GM21825 (cell line): ENCODE measurements around the gene NLRP12.
A peak's percentile ranks its signal among the peaks of the same experiment; 100 is the strongest.
"Not testable (repeated sequence)": the region's sequence is repeated elsewhere in the genome, so short reads cannot be mapped to it uniquely, and the experiment has no call there.

Source experiments
- ATAC-seq: cut with Tn5 transposase; IDR thresholded peaks from one replicate; pipeline ENCODE4 v1.9.1; 2021; ENCODE audit warnings: mild to moderate bottlenecking, moderate library complexity; ENCODE audit not compliant: unreplicated experiment

Gene NLRP12

DNA sequence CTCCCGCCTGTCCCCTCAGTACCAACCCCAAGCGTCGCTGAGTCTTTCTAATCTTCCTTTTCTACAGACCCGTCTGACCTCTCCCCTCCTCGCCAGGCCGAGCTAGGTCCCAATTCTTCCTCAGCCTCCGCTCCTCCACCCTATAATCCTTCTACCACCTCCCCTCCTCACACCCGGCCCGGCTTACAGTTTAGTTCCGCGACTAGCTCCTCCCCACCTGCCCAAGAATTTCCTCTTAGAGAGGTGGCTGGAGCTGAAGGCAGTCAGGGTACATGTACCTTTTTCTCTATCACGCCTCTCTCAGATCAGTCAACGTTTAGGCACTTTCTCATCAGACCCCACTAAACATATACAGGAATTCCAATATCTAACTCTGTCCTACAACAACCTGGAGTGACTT, 8.7 kb upstream of the NLRP12 start:
- not testable (repeated sequence) for ATAC-seq

DNA sequence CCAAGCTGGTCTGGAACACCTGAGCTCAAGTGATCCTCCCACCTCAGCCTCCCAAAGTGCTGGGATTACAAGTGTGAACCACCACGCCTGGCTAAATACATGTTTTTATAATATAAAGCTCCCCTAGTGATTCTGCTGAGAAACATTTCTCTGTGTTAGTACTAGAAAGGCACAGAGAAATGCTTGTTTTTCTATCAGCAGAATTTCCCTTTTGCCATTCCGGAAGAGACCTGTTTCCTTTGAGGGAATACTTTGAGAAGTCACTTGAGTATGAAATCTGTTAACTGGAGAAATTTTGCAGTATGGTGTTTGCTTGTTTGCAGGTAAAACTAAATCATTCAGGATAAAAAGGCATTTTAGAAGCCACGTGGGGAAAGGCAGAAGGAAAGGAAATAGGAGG, 4.4 kb upstream of the NLRP12 start:
- no peak for ATAC-seq

DNA sequence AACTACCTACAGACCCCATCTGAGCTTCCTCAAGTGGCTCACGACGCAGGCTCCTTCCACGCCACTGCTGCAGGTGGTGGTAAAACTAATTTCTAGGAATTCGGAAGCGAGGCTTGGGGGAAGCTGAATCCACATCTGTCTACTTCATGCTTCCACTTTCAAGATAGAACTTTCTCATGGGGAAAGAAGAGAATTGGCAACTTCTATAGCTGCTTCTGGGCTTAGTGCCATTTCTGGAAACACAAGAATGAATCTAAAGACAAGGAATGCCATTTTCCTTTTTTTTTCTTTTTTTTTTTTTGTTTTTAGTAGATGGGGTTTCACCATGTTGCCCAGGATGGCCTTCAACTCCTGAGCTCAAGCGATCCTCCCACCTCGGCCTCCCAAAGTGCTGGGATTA, 2.8 kb upstream of the NLRP12 start:
- no peak for ATAC-seq

DNA sequence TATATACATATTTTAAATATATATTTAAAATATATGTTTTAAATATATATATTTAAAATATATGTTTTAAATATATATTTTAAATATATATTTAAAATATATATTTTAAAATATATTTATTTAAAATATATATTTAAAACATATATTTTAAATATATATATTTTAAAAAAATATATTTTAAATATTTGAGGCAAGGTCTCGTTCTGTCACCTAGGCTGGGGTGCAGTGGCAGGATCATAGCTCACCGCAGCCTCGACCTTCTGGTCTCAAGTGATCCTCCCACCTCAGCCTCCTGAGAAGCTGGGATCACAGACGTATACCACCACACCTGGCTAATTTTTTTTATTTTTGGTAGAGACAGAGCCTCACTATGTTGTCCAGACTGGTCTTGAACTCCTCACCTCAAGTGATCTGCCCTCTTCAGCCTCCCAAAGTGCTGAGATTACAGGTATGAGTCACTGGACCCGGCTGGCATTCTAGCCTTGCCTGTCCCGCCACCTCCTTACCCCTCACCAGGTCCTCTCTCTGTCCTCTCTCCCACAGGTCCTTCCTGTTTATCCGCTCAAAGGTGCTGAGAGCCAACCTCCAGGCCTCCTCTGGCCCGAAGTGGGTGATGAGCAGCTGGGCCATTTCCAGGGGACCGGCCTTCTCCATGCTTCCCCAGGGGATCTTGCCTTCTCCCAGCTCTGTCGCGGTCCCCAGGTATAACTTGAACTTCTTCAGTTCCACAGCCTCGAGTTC, 564 bp downstream of the NLRP12 start:
- ATAC-seq, result no peak

DNA sequence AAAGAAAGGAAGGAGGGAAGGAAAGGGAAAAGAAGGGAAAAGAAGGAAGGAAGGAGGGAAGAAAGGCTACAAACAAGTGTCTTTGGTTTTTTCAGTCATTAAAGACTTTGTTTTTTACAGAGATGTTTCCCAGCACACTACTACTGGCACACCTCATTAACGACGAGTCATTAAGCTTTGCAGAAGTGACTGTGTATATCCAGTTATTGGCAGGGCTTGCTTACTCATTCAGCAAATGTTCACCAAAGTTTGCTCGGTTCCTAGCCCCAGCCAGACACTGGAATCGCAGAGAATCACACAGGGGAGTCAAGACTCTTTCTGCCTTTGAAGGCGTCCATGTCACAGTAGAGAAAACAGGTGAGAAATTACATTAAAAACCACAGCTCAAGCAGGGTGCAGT, 4.3 kb downstream of the NLRP12 start:
- no peak for ATAC-seq

DNA sequence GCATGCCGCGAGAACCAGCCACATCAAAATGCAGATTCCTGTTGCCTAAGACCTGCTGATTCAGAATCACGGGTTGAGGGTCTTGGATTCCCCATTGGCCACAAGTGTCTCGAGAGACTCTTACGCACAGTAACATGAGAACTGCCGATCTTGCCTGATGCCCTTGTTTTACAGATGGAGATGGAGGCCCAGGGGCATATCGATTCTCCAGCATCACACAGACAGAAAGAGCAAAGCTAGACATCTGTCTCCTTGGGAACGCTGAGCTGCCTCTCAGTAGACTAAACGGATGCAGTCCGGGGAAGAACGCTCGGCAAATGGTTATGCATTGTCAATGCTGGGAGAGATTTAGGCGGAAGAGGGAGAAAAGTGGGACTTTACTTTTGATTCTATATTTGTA, 5.4 kb downstream of the NLRP12 start:
- no peak for ATAC-seq

DNA sequence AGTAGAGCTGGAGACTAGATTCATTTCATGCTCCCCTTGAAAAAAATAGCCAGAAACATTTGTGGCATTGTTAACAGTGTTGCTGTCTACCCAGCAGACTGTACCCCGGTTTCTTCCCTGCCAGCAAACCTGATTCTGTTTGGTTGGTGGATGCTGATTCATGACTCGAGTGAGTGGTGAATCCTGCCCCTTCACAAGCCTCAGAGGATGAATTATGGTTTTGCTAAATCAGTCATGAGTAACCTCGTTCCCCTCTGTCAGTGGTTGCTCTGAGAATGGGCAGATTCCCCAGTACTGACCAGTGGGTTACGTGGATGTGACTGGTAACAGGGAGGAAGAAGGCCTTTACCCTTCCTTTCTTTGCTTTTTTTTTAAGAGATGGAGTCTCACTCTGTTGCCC, 10.1 kb downstream of the NLRP12 start:
- ATAC-seq, result no peak

DNA sequence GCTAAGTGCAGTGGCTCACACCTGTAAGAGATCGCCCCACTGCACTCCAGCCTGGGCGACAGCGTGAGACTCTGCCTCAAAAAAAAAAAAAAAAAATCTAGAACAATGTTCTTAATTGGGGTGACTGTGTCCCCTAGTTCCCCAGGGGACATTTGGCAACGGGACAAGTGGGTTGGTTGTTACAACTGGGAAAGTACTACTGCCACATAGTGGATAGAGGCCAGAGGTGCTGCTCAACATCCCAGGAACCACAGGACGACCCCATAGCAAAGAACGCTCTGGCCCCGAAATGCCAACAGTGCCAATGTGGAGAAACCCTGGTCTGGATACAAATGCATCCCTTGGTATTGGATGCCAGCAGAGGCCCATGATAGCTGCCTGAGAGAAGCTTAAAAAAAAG, 11.8 kb downstream of the NLRP12 start:
- ATAC-seq, result no peak

DNA sequence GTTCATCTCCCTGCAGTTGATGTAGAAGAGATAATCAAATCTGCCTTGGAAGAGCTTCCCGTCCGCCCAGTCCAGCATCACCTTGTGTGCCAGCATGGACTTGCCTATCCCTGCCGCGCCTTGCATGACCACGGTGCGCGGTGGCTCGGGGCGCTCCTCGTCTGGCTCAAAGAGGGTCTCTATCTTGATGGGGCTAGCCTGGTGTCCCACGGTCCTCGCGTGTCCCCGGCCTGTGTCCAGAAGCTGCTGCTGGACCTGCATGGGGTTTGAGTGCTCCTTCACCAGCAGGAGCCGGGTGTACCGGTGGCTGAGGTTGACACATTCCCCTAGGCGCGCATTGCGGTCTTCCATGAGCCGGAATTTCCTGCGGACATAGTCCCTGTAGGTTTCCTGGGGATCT, 13.2 kb downstream of the NLRP12 start:
- ATAC-seq, result no peak

DNA sequence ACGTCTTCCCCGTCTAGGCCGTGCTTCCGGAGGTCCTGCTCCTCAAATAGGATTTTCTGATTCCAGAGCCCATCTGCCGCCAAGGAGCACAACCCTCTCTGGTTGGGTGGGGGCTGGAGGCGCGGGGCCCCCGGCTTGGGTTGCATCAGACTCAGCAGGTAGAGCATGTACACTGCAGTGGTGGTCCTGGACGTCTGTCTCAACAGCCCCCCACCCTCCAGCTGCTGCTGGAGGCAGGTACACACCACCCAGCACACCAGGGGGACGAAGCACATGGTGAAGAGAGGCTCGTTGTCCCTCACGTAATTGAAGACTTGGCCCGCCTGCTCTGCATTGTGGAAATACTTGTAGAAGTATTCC, 13.9 kb downstream of the NLRP12 start:
- ATAC-seq, result no peak

DNA sequence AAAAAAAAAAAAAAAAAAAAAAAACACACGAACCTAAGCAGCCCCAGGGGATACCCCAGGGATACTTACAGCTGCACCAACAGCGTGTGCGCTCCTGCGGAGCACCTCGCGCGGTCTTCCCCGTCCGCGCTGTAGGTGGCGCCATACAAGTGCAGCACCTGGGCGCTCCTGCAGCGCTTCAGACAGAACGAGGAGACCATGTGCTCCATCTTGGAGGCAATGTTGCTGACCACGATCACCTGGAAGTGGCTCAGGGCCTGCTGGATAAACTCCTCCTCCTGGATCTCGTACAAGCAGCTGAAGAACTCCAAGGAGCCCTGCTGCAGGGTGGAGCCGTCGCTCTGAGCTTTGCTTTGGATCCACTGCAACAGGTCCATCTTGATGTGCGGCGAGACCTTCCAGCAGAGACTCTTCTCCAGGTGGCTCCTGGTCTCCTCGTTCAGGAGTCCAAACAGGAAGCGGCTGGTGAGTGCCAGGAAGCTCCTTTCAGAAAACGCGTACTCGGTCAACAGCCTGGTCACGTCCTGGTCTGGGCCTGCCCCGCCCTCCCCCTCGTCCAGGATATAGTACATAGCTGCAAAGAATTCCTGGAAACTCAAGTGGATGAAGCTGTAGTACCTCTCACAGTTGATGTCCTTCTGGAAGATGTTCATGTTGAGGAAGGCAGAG, 14.5 kb downstream of the NLRP12 start:
- no peak for ATAC-seq

DNA sequence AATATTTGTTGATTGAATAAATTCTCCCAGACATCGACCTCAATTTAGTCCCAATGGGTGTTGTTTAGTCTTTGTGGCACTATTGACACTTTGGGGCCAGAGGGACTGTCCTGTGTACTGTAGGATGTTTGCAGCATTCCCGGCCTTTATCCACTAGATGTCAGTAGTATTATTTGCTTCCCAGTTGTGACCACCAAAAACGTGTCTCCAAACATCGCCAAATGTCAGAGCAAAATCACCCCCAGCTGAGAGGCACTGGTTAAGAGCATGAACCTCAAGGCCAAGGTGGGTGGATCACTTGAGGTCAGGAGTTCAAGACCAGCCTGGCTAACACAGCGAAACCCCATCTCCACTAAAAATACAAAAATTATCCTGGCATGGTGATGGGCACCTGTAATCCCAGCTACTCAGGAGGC, 15.4 kb downstream of the NLRP12 start:
- ATAC-seq, result no peak

DNA sequence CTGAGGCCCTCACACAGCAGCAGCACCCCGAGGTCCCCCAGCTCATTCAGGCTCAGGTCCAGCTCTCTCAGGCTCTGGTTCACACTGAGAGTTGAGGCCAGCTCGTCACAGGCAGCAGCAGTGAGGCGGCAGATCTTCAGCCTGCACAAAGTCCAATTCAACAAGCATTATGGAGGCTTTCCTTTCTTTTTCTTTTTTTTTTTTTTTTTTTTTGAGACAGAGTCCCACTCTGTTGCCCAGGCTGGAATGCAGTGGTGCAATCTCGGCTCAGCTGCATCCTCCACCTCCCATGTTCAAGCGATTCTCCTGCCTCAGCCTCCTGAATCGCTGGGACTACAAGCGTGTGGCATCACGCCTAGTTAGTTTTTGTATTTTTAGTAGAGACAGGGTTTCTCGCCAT, 22.9 kb downstream of the NLRP12 start:
- ATAC-seq, result no peak

DNA sequence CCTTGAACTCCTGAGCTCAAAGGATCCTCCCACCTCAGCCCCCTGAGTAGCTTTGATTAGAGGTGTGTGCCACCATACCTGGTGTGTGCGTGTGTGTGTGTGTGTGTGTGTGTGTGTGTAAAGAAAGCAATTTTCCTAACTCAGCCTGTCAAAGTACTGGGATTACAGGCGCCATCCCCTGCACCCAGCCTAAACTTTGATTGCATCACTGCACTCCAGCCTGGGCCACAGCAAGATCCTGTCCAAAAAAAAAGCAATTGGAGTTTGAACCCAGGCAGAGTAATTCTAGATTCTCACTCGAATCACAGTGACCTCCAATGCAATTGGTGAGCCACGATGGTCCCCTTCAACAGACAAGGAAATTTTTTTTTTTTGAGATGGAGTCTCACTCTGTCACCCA, 29.1 kb downstream of the NLRP12 start:
- no peak for ATAC-seq

DNA sequence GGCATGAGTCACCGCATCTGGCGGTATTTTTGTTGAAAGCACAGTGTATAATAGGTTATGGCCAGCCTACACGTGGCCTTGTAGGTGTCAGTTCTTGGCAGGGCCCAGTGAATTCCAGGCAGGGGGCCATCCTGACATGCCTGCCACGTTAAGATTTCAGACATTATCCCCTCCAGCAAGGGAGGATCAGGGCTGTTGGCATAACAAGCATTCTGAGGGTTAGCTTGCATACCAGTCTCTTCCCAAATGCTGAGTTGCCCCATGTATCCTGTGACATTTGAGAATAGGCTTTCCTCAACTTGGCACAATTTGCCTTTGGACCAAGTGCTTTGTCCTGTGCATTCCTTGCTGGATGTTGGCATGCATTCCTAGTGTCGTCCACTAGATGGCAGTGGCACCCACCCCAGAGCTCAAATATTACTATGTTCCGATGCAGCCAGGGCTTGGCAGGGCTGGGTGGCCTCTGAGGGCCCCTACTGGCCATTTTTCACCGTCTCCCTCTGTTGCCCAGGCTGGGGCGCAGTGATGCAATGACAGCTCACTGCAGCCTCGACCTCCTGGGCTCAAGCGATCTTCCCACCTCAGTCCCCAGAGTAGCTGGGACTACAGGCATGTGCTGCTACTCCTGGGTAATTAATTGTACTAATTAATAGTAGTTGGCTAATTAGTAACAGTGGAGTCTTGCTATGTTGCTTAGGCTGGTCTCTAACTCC, 31.2 kb downstream of the NLRP12 start:
- ATAC-seq, result peak; percentile 78

DNA sequence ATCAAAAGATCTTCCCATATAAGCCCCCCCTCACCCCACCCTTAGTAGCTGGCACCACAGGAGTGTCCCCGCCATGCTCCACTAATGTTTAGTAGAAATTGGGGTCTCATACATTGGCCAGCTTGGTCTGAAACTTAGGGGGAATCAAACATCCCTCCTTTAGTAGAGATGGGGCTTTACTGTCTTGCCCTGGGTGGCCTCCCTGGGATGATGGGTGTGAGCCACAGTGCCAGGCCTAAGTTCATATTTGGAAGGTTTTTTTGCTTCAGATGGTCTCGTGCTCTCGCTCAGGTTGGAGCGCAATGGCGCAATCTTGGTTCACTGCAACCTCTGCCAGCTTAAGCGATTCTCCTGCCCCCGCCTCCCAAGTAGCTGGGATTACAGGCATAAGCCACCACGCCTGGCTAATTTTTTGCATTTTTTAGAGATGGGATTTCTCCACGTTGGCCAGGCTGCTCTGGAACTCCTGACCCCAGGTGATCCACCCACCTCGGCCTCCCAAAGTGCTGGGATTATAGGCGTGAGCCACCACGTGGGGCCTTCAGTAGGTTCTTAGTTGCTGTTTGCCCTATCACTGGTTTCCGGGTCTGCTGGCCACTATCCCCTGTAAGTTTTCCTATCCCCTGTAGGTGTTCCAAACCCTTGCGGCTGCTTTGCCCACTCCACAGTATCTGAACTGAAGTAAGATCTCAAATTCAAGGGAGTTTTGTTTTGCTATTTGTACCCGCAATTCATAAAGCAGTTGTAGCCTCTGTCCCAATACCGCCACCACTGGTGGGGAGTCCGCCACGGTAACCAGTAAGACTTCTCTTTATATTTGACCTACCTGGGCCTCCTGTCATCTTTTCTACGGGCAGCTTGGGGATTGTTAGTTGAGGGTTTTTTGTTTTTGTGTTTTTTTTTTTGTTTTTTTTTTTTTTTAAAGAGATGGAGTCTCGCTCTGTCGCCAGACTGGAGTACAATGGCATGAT, 34.1 kb downstream of the NLRP12 start:
- no peak for ATAC-seq

DNA sequence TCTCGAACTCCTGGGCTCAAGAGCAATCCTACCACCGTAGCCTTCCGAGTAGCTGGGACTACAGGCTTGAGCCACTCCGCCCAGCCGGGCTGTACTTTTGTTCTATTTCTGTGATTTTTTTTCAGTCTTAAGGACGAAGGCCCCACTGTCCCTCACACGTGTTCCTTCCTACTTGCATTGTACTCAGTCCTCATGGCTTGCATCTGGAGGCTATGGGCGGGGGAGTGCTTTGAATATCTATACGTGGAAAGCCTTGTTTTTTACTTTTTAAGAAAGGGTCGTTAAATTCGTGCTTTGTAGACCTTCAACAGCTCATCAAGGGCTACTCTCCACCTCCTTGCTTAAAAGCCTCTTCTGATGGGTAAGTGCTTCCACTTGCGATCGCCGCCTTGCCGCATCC, 36.8 kb downstream of the NLRP12 start:
- ATAC-seq, result no peak

DNA sequence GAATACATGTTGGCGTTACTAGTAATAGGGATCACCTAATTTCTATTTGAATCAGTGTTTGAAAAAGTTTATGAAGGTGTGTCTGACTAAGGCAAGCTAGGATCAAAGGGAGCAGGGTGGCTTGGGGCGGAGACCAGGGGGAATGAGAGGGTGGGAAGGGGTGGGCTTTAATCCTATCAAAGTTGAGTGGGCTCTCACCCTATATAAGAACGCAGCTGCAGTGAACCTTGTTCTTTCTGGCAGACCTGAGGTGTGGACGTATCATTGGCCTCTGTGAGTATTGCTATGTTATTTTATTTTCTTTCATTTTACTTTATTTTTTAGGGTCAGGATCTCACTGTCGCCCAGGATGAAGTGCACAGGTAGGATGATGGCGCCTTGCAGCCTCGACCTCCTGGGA, 37.4 kb downstream of the NLRP12 start:
- no peak for ATAC-seq

DNA sequence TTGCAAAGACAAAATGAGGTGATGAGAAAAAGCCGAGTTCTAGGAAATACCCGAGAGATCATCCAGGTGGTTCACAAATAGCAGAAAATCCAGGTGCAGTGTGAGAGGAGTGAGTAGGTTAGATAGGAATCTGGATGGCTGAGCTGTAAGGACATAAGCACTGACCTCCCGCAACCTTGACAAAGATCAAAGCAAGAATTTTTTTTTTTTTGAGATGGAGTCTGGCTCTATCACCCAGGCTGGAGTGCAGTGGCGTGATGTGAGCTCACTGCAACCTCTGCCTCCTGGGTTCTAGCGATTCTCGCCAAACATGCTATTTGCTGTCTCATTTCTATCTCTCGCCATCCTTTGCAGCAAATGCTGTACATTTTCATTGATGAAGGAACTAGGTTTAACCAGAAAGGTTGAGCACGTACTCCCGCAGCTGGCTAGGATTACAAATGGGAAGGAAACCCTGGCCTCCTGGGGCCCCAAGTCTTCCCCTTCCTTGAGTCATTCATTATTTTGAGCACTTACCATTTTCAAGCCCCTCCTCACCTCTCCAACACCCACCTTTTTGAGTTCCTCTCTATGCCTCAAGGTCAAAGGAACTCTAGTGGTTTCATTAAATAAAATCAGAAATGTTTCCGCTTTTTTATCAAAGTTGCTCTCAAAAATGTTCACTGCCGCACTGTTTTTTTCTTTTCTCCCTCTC, 38.8 kb downstream of the NLRP12 start:
- ATAC-seq, result no peak

DNA sequence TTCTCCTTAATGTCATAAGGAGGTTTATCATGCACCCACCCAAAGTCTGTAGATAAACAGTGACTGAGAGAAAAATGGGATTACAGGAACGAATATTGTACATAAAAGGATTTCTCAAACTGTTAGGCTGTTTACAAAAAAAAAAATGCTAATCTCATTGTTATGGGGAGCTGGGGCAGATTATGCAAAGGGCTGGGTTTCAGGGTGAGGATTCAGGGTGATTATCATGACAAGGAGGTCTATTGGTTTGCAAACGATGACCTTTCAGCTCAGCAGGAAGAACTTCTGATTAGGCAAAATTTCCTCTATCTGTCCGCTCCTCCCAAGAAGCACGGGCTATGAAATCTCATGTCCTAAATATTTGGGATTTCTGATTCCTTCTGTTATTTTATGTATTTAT, 41.4 kb downstream of the NLRP12 start:
- ATAC-seq, result no peak
